Measurements from ENCODE around the gene ARIH1. TPM values are rescaled to one million over a fixed set of nuclear protein-coding genes. Genes with fewer than 3 reads are reported as not detected.
"Not testable (repeated sequence)": the region's sequence is repeated elsewhere in the genome, so short reads cannot be mapped to it uniquely, and the experiment has no call there.

ARIH1 gene
- total RNA-seq, 1 donor from 2014 or later = 140 TPM

DNA sequence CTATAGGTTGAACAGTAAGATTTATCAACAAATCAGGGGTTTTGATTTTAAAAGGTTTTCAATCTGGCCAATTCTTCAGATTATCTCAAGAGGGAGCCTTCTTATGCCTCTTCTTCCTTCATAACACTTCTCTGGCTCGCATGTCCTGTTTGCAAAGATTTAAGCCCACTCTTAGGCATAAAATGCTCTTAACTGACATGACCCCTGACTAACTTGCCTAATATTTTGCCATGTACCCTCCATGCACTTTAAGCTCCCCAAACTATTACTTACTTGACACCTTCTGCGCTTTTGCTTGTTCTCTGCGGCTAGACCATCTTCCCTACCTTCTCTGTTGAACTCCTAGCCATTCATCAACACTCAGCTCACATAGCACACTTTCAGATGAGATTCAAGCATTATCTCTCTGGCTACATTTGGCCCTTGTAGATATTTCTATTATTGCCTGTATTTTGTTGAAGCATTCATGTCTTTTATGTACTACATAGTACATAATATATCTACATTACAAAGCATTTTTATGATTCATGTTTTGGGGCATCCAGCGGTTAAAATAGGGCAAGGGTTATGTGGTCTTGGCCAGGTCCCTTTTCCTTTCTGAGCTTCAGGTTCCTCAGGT lies 1.0 kb upstream of the ARIH1 start:
- intact Hi-C loops (cut with micrococcal nuclease) = loop anchor here (1.0 to 5.0 kb wide), 3 partner anchors 97 to 579 kb away; partner anchors contain the start of genes HEXA, MYO9A, NEO1 and SENP8
- no peaks in the 10 kb centered on the region for H3K27me3 Mint-ChIP-seq (ENCODE audit: insufficient read depth)
- no peak for DNase-seq (ENCODE audit: low spot score)
- no peaks in the 10 kb centered on the region for H3K9me3 Mint-ChIP-seq
- peak overlapping the region; percentile 99 for H3K27ac Mint-ChIP-seq
- H3K36me3 Mint-ChIP-seq (ENCODE audit: low read depth) = peaks cover 15% of the 10 kb centered on the region
- peaks cover 27% of the 10 kb centered on the region for H3K4me1 Mint-ChIP-seq (ENCODE audit: low read depth)
- H3K4me3 Mint-ChIP-seq = peak overlapping the region; percentile 95

DNA sequence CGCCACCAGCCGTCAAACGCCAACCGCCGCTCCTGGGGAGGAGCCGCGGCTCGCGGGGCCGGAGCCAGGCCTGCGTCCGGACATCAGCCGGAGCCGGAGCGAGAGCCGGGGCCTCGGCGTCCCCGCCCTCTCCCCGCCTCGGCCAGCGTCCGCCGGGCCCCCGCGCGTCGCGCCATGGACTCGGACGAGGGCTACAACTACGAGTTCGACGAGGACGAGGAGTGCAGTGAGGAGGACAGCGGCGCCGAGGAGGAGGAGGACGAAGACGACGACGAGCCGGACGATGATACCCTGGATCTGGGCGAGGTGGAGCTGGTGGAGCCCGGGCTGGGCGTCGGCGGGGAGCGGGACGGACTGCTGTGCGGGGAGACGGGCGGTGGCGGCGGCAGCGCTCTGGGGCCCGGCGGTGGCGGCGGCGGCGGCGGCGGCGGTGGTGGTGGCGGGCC lies 359 bp downstream of the ARIH1 start:
- Mint-ChIP-seq H3K36me3 (ENCODE audit: low read depth) (peaks cover 25% of the 10 kb centered on the region), H3K27me3 (ENCODE audit: insufficient read depth) (no peaks in the 10 kb centered on the region), H3K27ac (peak overlapping the region; percentile 99), H3K9me3 (no peaks in the 10 kb centered on the region), H3K4me1 (ENCODE audit: low read depth) (peaks cover 36% of the 10 kb centered on the region), H3K4me3 (peak overlapping the region; percentile 95)
- intact Hi-C loops (cut with micrococcal nuclease) = loop anchor here (1.0 to 5.0 kb wide), 7 partner anchors 60 to 578 kb away; partner anchors contain the start of genes ADPGK, BBS4, HIGD2B and NEO1
- no peak for DNase-seq (ENCODE audit: low spot score)

DNA sequence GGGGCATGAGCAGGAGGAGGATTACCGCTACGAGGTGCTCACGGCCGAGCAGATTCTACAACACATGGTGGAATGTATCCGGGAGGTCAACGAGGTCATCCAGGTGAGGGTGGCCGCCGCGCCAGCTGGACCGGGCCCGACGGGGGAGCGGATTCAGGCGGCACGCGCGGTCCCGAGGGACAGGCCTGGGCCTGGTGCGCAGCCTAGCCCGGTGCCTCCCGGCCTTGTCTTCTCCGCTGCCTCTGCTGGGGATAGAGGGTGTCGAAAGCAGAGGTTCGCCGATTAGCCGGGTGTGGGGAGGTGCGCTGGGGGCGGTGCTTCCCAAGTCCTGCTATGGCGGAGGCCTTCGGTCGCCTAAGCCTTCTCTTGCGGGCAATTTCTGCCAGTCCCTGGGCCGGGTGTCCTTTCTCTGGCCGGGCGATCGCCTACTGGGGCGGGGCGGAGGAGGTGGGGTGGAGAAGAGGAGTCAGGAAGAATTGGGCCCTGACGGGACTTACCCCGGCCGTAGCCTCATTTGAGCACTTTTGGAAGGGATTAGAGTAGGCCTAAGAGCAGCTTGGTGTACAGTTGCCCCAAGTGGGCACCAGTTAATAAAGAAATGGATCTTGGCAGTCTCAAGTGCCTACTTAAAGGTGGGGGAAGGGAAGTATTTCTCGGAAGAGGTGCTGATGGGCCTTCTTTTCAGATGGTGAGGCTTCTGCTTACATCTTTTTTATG lies 940 bp downstream of the ARIH1 start:
- Mint-ChIP-seq H3K4me3 (peak overlapping the region; percentile 95), H3K36me3 (ENCODE audit: low read depth) (peaks cover 25% of the 10 kb centered on the region), H3K27ac (peak overlapping the region; percentile 95), H3K27me3 (ENCODE audit: insufficient read depth) (no peaks in the 10 kb centered on the region), H3K4me1 (ENCODE audit: low read depth) (peaks cover 36% of the 10 kb centered on the region), H3K9me3 (no peaks in the 10 kb centered on the region)
- DNase-seq (ENCODE audit: low spot score) = peak; percentile 75
- intact Hi-C loops (cut with micrococcal nuclease) = loop anchor here (1.0 to 5.0 kb wide), 9 partner anchors 11 to 577 kb away; partner anchors contain the start of genes ADPGK, BBS4, CELF6 and HIGD2B

DNA sequence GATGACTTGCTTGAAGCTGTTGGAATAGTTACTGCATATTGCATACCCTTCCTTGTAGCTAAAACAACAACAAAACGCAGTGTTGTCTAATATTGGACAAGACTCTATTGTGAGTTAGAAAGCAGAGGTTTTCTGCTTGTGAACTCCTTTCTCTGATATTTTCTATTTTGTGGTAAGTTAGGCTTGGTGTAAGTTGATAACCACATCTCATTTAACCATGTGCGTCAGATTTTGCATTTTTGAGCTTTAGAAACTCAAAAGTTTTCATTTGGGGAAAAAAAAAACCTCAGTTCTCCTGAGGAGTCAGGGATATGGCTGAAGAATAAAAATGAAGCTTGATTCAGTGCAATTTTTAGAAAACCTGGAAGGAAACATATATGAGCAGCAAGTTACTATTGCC lies 1.5 kb downstream of the ARIH1 start:
- Mint-ChIP-seq H3K36me3 (ENCODE audit: low read depth) (peaks cover 26% of the 10 kb centered on the region), H3K27me3 (ENCODE audit: insufficient read depth) (no peaks in the 10 kb centered on the region), H3K9me3 (no peaks in the 10 kb centered on the region), H3K27ac (peak overlapping the region; percentile 95), H3K4me3 (peak overlapping the region; percentile 95), H3K4me1 (ENCODE audit: low read depth) (peaks cover 37% of the 10 kb centered on the region)
- intact Hi-C loops (cut with micrococcal nuclease) = loop anchor here (1.0 to 2.0 kb wide), 6 partner anchors 11 to 307 kb away; partner anchors contain the start of genes ADPGK, BBS4, CELF6 and HIGD2B
- no peak for DNase-seq (ENCODE audit: low spot score)

DNA sequence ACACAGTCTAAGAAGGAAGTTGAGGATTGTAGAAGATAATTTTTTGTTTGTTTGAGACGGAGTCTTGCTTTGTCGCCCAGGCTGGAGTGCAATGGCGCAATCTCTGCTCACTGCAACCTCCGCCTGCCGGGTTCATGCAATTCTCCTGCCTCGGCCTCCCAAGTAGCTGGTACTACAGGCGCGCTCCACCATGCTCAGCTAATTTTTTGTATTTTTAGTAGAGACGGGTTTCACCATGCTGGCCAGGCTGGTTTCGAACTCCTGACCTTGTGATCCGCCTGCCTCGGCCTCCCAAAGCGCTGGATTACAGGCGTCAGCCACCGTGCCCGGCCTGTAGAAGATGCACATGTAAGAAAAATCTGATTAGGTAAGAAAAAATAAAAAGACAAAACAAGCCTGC lies 2.2 kb downstream of the ARIH1 start:
- Mint-ChIP-seq H3K36me3 (ENCODE audit: low read depth) (peaks cover 31% of the 10 kb centered on the region), H3K4me1 (ENCODE audit: low read depth) (peaks cover 44% of the 10 kb centered on the region), H3K4me3 (peak overlapping the region; percentile 80), H3K27ac (peak overlapping the region; percentile 55)
- intact Hi-C loops (cut with micrococcal nuclease); H3K9me3 Mint-ChIP-seq; DNase-seq (ENCODE audit: low spot score); H3K27me3 Mint-ChIP-seq (ENCODE audit: insufficient read depth): not testable (repeated sequence)

DNA sequence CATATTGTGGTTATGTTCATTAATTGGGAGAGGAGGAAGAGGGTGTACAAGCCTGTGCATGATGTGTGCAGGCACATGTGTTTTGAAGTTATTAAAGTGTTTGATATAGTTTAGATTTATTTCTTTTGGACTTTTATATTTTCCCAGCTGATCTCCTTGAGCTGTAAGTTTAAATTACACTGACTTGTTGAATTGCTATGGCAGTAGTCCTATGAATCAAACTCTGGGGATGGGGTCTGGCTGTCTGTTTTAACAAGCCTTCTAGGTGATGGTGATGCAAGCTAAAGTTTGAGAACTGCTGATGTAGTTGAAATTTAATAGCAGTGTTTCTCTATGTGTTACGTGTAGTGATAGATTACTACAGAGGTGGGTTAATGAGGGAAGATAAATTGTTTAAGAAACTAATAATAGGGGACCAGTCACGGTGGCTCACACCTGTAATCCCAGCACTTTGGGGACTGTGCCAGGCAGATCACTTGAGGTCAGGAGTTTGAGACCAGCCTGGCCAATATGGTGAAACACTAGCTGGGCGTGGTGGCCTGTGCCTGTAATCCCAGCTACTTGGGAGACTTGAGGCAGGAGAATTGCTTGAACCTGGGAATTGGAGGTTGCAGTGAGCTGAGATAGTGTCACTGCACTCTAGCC lies 7.0 kb downstream of the ARIH1 start:
- H3K4me3 Mint-ChIP-seq = no peak overlapping the region
- H3K27me3 Mint-ChIP-seq (ENCODE audit: insufficient read depth) = no peaks in the 10 kb centered on the region
- peaks cover 37% of the 10 kb centered on the region for H3K36me3 Mint-ChIP-seq (ENCODE audit: low read depth)
- DNase-seq (ENCODE audit: low spot score) = no peak
- H3K9me3 Mint-ChIP-seq = no peaks in the 10 kb centered on the region
- intact Hi-C loops (cut with micrococcal nuclease) = no loop called here
- H3K4me1 Mint-ChIP-seq (ENCODE audit: low read depth) = peaks cover 36% of the 10 kb centered on the region
- H3K27ac Mint-ChIP-seq = no peak overlapping the region

DNA sequence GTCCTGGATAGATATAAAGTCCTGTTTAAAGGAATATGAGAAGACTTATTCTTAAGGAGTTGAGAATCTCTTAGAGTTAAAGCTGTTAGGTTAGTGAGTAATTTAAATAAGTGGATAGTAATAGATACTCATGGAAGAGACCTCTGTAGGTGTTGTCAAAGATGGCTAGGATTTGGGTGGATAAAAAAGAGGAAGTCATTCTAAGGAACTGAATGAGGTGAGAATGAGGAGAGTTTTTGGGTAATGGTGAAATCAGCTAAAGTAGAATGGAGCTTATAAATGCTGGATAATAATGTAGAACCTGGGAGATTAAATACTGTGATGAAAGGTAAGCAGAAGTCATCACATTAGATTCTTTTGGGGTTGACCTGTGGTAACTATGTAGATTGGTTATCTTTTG lies 8.1 kb downstream of the ARIH1 start:
- intact Hi-C loops (cut with micrococcal nuclease) = no loop called here
- H3K36me3 Mint-ChIP-seq (ENCODE audit: low read depth) = peaks cover 28% of the 10 kb centered on the region
- H3K27me3 Mint-ChIP-seq (ENCODE audit: insufficient read depth) = no peaks in the 10 kb centered on the region
- H3K27ac Mint-ChIP-seq = peak overlapping the region; percentile 1
- no peaks in the 10 kb centered on the region for H3K9me3 Mint-ChIP-seq
- no peak for DNase-seq (ENCODE audit: low spot score)
- peaks cover 25% of the 10 kb centered on the region for H3K4me1 Mint-ChIP-seq (ENCODE audit: low read depth)
- H3K4me3 Mint-ChIP-seq = no peak overlapping the region

DNA sequence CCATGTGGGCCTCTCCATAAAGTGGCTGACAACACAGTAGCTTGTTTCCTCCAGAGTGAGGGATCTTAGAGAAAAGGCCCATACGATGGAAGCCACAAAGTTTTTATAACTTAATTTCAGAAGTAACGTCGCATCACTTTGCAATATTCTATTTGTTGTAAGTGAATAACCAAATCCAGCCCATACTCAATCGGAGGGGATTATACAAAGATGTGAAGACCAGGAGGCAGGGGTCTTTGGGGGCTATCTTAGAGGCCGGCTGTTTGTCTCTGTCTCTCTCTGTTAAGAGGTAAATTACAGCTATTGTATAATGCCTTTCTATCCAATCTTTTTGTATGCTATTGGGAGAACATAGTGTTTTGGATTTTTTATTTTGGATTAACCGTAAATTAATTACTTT lies 9.1 kb downstream of the ARIH1 start:
- Mint-ChIP-seq H3K36me3 (ENCODE audit: low read depth) (peaks cover 28% of the 10 kb centered on the region), H3K4me1 (ENCODE audit: low read depth) (peaks cover 31% of the 10 kb centered on the region), H3K27ac (no peak overlapping the region), H3K9me3 (no peaks in the 10 kb centered on the region), H3K27me3 (ENCODE audit: insufficient read depth) (no peaks in the 10 kb centered on the region), H3K4me3 (no peak overlapping the region)
- intact Hi-C loops (cut with micrococcal nuclease) = no loop called here
- no peak for DNase-seq (ENCODE audit: low spot score)

DNA sequence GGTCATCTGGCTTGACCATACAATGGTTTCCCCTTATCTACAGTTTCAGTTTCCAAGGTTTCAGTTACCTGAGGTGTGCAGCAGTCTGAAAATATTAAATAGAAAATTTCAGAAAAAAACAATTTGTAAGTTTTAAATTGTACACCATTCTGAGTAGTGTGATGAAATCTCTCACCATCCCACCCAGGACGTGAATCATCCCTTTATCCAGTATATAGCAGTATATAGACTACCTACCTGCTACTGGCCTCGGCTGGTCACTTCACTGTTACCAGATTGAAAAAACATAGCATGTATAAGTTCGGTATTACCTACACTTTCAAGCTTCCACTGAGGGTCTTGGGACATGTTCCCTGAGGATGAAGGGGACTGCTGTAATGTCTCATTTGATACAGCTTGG lies 12.0 kb downstream of the ARIH1 start:
- Mint-ChIP-seq H3K4me1 (ENCODE audit: low read depth) (peaks cover 26% of the 10 kb centered on the region), H3K36me3 (ENCODE audit: low read depth) (peaks cover 17% of the 10 kb centered on the region), H3K4me3 (no peak overlapping the region), H3K27me3 (ENCODE audit: insufficient read depth) (no peaks in the 10 kb centered on the region), H3K27ac (no peak overlapping the region), H3K9me3 (no peaks in the 10 kb centered on the region)
- DNase-seq (ENCODE audit: low spot score) = no peak
- intact Hi-C loops (cut with micrococcal nuclease) = loop anchor here (1.0 kb wide), 1 partner anchor 11 kb away; no protein-coding TSS in a partner anchor

DNA sequence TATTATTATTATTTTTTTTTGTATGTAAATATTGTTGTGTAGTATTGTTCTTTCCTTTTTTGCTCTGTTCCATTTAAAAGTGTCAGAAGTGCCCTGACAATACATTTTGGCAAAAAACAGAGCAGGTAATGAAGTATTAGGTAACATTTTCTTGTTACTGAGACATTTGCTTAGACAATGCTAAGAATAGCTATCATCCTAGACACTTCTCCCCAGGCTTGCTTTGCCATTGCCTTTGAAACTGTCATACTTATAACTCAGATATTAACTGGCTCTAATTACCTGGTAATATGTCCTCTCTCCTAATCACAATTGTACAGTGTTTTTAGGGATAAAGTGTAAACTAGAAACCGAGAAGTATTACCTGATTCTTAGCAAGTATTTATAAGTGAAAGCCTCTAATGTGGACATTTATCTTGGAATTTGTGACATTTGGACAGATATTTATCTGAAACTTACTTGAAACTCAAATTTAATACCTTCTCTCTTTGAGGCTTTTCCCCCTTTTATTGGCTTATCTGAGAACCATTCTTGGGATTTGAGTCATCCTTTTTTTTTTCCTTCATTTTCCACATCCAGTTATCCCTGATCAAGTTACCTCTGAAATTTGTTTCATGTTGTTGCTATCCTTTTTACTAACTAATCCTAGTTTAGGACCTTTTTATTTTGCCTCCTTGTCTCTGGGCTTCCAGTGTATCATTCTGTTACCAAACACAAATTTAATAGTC lies 13.1 kb downstream of the ARIH1 start:
- H3K9me3 Mint-ChIP-seq = no peaks in the 10 kb centered on the region
- H3K27ac Mint-ChIP-seq = no peak overlapping the region
- H3K4me3 Mint-ChIP-seq = no peak overlapping the region
- no peaks in the 10 kb centered on the region for H3K27me3 Mint-ChIP-seq (ENCODE audit: insufficient read depth)
- intact Hi-C loops (cut with micrococcal nuclease) = no loop called here
- peaks cover 17% of the 10 kb centered on the region for H3K36me3 Mint-ChIP-seq (ENCODE audit: low read depth)
- DNase-seq (ENCODE audit: low spot score) = no peak
- peaks cover 27% of the 10 kb centered on the region for H3K4me1 Mint-ChIP-seq (ENCODE audit: low read depth)

DNA sequence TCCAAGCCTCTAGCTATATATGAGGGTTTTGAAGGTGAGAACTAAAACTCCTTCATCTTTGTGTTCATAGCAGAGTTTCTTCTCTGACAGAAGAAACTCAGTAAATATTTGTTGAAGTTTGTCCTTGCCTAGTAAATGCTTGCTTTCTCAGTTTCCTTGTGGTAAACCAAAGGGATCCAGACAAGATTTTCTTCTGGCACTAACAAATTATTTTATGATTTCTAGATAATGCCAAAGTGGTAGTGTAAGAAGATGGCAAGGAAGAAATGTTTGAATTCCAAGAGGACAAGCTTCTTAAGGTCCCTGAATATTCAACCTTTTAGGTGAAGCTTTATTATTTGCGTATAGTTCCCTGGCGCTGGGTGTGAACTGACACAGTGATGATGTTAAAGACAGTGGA lies 14.4 kb downstream of the ARIH1 start:
- H3K36me3 Mint-ChIP-seq (ENCODE audit: low read depth) = peaks cover 9% of the 10 kb centered on the region
- no peaks in the 10 kb centered on the region for H3K27me3 Mint-ChIP-seq (ENCODE audit: insufficient read depth)
- H3K4me1 Mint-ChIP-seq (ENCODE audit: low read depth) = peaks cover 29% of the 10 kb centered on the region
- no peak for DNase-seq (ENCODE audit: low spot score)
- no peaks in the 10 kb centered on the region for H3K9me3 Mint-ChIP-seq
- no peak overlapping the region for H3K4me3 Mint-ChIP-seq
- H3K27ac Mint-ChIP-seq = no peak overlapping the region
- intact Hi-C loops (cut with micrococcal nuclease) = no loop called here

DNA sequence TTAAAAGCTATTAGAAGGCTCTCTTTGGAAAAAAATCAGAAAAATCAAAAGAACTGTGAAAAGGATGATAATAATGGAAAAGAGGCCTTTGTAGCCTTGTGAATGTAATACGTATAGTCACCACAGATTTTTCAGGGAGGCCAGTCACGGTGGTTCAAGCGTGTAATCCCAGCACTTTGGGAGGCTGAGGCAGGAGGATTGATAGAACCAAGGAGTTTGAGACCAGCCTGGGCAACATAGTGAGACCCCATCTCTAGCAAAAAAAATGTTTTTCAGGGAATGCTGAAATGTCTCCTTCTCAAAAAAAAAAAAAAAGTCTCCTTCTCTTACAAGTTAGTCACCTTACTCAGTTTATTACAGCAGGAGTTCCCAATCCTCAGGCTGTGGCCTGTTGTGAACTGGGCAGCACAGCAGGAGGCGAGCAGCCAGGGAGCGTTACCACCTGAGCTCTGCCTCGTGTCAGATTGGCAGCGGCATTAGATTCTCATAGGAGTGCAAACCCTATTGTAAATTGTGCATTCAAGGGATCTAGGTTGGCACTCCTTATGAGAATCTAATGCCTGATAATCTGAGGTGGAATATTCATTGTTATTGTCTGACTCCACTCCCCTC lies 15.9 kb downstream of the ARIH1 start:
- Mint-ChIP-seq H3K9me3 (no peaks in the 10 kb centered on the region), H3K4me3 (no peak overlapping the region), H3K27me3 (ENCODE audit: insufficient read depth) (no peaks in the 10 kb centered on the region), H3K27ac (no peak overlapping the region), H3K36me3 (ENCODE audit: low read depth) (peaks cover 7% of the 10 kb centered on the region), H3K4me1 (ENCODE audit: low read depth) (peaks cover 37% of the 10 kb centered on the region)
- intact Hi-C loops (cut with micrococcal nuclease) = no loop called here
- DNase-seq (ENCODE audit: low spot score) = no peak
